GM12801 (cell line): ENCODE data around the gene LRIT2.

Source experiments
- TF ChIP-seq, protein P1 (sequence below): IDR thresholded peaks from one replicate; pipeline ENCODE4 v1.5.1; 2011; ENCODE audit warnings: control low read depth; ENCODE audit not compliant: insufficient read length; ENCODE audit errors: extremely low read depth

The LRIT2 gene

GRCh38 chr10:84263716-84264115 lies 38.4 kb upstream of the LRIT2 start:
- TF ChIP-seq, protein P1, sequence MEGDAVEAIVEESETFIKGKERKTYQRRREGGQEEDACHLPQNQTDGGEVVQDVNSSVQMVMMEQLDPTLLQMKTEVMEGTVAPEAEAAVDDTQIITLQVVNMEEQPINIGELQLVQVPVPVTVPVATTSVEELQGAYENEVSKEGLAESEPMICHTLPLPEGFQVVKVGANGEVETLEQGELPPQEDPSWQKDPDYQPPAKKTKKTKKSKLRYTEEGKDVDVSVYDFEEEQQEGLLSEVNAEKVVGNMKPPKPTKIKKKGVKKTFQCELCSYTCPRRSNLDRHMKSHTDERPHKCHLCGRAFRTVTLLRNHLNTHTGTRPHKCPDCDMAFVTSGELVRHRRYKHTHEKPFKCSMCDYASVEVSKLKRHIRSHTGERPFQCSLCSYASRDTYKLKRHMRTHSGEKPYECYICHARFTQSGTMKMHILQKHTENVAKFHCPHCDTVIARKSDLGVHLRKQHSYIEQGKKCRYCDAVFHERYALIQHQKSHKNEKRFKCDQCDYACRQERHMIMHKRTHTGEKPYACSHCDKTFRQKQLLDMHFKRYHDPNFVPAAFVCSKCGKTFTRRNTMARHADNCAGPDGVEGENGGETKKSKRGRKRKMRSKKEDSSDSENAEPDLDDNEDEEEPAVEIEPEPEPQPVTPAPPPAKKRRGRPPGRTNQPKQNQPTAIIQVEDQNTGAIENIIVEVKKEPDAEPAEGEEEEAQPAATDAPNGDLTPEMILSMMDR: no peak

- TF ChIP-seq, protein P1: no peak
These were observed 37.0 kb upstream of the LRIT2 start for GRCh38 chr10:84262190-84262956.

GRCh38 chr10:84261236-84261915 lies 36.0 kb upstream of the LRIT2 start:
- TF ChIP-seq, protein P1: no peak

DNA sequence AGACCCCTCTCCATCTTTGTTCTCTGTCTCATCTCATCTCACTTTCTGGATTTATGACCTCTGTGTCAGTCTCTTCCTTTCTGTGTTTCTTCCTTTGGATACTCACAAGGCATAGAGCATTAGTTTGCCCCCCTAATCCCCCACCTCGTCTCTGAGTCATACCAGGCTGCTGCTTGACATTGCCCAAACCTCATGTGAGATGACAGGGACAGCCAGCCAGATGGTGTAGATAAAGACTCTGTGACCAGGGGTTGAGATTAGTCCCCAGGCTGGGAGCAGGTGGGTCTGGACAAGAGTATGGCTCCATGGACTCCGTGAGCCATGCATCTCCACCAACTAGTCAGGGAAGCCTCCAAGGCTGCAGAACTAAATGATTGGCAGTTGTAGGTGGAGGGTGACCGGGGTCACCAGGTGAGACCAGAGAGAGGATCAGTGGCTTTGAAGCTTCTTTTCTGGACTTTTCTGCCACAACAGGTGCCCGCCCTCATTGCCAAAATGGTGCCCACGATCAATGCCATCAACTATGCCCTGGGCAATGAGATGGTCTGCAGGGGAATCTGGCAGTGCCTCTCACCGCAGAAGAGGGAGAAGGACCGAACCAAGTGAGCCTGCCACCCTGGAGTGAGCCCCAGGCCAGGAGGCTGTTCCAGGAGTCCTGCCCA lies 32.8 kb upstream of the LRIT2 start:
- TF ChIP-seq, protein P1: no peak

- TF ChIP-seq, protein P1: no peak
These were observed 32.1 kb upstream of the LRIT2 start for GRCh38 chr10:84257343-84258020.

DNA sequence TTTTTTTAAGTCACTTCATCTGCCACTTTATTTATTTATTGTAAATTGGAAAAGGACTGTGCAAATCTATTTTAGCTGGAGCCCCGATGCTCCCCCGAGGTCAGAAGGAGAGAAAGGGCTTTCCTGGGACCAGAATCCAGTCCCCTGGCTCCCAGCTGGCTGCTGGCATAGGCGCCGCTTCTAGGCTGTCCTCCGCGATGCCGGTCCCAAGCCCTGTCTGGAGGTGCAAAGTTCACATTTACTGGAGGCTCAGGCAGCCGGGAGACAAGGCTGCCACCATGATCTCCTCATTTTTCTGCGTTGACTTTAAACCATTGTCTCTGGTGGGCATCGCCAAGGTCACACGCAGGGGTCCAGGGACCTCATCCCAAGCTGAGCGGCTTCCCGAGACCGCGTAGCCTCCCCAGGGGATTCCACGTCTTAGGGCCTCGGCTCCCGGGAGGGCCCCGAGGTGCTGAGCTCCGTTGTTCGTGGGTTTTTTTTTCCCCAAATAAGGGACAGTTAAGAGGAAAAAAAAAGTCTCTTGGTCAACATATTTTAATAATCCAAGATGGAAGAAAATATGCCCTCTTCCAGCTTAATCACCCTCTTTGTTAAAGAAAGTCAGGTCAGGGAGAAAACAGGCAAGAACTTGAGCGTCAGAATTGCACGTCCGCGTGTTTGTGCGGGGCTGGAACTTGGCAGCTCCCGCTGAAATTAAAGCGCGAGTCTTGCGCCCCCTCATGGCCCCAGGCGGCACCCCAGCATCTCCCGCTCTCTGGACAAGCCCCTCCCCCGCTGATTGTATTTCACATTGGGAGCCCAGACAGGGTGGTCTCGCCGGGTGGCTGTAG lies 31.4 kb upstream of the LRIT2 start:
- TF ChIP-seq, protein P1: no peak
